Inflammatory macrophage treated with lipopolysaccharide for 4 hours (primary cell): ENCODE measurements around the gene KLHL40.

Experiments used
- DNase-seq: peaks from one replicate; pipeline ENCODE4 v3.0.0-alpha.2; 2020

KLHL40 gene

GRCh38 chr3:42728668-42729364 is 43.5 kb downstream of the KLHL40 start:
- DNase-seq = no peak

- no peak for DNase-seq
Observed at GRCh38 chr3:42729404-42730145, 44.2 kb downstream of the KLHL40 start.

GRCh38 chr3:42730294-42730693 is 45.0 kb downstream of the KLHL40 start:
- no peak for DNase-seq

GRCh38 chr3:42730706-42731420 is 45.5 kb downstream of the KLHL40 start:
- no peak for DNase-seq

- DNase-seq = peak; percentile 3
Observed at GRCh38 chr3:42731476-42732195, 46.3 kb downstream of the KLHL40 start.

DNA sequence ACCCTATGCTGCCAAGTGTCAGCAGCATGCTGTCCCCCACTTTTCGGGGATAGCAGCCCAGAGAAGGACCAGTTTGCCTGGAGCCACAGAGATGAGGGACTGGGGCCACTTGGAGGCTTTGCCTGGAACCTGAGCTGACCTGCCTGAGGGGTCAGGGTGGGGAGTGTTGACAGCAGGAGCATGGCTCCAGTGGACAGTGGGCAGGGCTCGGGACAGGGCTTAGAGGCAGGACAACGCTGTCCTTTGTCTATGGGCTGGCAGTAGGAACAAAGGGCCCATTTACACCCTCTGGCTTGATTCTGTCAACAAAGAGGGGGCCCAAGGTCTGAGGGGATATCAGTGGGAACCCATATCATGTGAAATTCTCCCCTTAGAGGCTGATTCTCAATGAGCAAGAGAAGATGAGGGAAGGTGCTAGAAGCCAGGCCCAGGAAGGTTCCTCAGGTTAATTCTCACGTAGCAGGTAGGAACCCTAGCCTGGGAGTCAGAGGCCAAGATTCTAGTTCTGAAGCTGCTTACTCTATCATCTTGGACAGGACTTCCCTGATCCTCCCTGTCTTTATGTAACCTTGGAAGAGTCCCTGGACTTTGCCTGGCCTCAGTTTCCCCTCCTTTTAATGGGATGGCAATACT is 47.0 kb downstream of the KLHL40 start:
- DNase-seq = no peak

DNA sequence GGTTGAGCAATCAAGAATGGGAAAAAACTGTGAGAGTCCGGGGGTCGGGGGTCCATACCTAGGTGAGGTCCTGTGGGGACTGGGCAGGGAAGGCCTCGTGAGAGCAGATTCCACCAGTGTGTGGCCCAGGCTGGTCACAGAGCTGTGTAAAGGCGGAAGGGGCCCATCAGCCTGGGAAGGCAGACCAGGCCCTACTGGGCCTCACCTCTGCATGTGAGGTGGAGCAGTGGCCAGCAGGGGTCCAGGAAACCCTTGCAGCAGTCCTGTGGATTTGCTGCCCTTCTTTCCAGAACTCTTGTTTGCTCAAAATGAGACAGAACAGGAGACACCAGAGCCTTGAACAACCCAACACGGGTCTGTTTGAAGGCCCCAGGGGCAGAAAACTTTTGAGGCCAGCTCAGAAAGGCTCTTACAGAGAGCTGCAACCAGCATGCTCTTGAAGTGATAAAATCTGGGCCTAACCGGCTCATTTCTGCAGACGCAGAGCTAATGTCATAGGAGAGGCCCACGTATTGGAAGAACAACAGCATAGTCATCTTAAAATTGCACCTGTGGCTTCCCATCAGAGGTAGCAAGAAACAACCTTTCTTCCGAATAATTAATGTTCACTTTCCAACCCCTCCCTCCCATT is 47.6 kb downstream of the KLHL40 start:
- no peak for DNase-seq

DNA sequence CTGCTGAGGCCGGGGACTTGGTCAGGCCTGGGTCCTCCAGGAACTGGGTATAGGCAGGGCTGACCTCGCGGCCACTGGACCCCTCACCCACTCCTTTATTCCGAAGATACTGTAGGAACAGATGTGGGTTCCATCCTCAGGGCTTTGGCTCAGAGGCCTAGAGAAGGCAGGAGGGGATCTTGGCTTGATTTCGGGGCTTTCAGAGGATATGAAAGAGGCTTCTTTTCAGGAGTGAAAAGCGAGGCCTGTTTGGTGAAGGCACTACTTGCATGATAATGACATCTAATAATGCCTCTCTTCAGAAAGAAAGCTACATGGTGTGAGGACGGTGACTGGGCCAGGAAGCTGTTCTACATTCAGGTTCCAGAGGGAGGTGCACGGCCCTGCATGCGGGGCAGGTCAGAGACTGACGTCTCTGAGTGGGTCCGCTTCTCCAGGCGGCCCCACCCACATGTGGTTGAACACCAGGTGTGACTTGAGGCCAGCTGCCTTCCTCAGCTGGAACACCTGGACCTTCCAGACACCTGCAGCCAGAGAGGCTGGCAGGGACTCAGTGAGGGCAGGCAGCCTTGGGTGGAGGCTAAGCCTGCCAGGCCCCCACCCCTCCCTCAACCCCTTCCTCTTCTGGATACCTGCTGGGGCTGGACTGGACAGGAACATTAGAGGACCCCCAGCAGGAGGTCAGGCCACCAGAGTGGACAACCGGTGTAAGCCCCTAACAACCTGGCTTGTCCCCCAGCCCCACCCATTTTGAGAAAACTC is 48.3 kb downstream of the KLHL40 start:
- no peak for DNase-seq

- DNase-seq = no peak
Observed at GRCh38 chr3:42734263-42734860, 49.0 kb downstream of the KLHL40 start.

GRCh38 chr3:42735019-42735418 is 49.7 kb downstream of the KLHL40 start:
- no peak for DNase-seq

- no peak for DNase-seq
Observed at GRCh38 chr3:42735615-42736014, 50.3 kb downstream of the KLHL40 start.

- DNase-seq = no peak
Observed at GRCh38 chr3:42736081-42736480, 50.7 kb downstream of the KLHL40 start.

DNA sequence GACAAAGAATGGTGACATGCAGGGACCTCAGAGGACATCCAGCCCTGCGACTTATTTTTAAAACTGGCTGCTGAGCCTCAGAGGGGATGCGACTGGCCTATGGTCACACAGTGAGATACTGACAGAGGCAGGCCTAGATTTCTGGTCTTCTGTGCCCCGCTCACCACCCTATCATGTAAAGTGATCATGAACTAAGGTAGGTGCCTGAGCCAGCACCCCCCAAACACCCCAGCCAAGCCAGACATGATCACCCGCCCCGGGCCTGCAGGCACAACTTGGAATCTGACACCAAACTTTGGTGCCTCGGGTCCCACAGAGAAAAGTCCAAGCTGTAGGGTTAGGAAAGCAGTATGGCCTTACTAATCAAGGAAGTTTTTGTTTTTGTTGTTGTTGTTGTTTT is 51.2 kb downstream of the KLHL40 start:
- no peak for DNase-seq

GRCh38 chr3:42739401-42740158 is 54.2 kb downstream of the KLHL40 start:
- peak; percentile 35 for DNase-seq

DNA sequence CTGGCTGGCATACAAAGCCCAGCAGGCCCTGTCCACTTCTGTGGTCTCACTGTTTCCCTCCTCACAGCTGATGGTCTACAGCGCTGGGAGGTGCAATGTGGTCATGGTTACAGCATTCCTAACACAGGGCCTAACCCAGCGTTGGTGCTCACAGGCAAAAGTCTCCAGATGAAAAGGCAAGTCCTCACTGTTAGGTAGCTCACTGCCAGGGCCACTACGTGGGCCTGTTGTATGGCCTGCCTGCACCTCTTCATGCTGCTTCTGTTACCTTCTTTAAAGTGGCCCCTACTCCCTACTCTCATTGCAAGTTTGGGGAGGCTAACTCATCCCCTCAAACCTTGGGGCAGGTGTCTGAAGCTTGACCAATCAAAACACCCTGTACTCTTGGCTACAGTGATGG is 56.5 kb downstream of the KLHL40 start:
- DNase-seq = no peak
